SK-N-SH (cell line): Measurements from ENCODE around the gene GRIN1. TPM values are rescaled to one million over a fixed set of nuclear protein-coding genes. Genes with fewer than 3 reads are reported as not detected.

Experiments used
- CTCF ChIA-PET: fragments of 300-600, 350-600 bp; formaldehyde crosslinking; extraction: SDS; loops from one replicate; lab custom pipeline; 2021; lab: Yijun Ruan, JAX
- POLR2A ChIA-PET: fragments of 350-600 bp; sonication (Branson Sonifier 250); formaldehyde crosslinking; extraction: SDS; loops from one replicate; lab custom pipeline; 2020; ENCODE audit warnings: antibody characterized with exemption, inconsistent platforms; lab: Yijun Ruan, JAX
- DNase-seq: peaks from one replicate; pipeline ENCODE4 v3.0.0; 2012
- H2AFZ ChIP-seq: fragments of 200-600 bp; sonication (generic); 2 replicates; pipeline ENCODE4 v1.8.1; 2016; ENCODE audit warnings: antibody characterized with exemption, mild to moderate bottlenecking, low read depth
- H3F3A ChIP-seq: fragments of 200-600 bp; sonication (generic); replicated peaks from 2 replicates; pipeline ENCODE3; 2016; ENCODE audit warnings: antibody characterized with exemption, mild to moderate bottlenecking; ENCODE audit not compliant: insufficient read depth
- H3K27ac ChIP-seq, 2 experiments: fragments of 200-500 bp in 1 of 2; fragments of 200-600 bp in 1 of 2; sonication (Bioruptor generic) in 1 of 2; sonication (generic), shearing (Covaris generic) in 1 of 2; 2 replicates each; pipeline versions ENCODE4 v1.5.1 to v1.6.1; 2014 to 2016; ENCODE audit warnings: low read depth in 2 of 2, inconsistent platforms in 1 of 2, low read length in 1 of 2, mild to moderate bottlenecking in 1 of 2, mixed read lengths in 1 of 2
- H3K27me3 ChIP-seq: fragments of 200-600 bp; sonication (generic), shearing (Covaris generic); 2 replicates; pipeline ENCODE4 v1.6.1; 2016; ENCODE audit warnings: mixed run types; ENCODE audit not compliant: insufficient read depth
- H3K36me3 ChIP-seq, 2 experiments: fragments of 200-500 bp in 1 of 2; fragments of 200-600 bp in 1 of 2; sonication (Bioruptor generic) in 1 of 2; sonication (generic) in 1 of 2; replicated peaks in 1 of 2; 2 replicates each; pipeline versions ENCODE3 to v1.5.1; 2014 to 2016; ENCODE audit warnings: low read length in 1 of 2, mild to moderate bottlenecking in 1 of 2; ENCODE audit not compliant: insufficient read depth in 2 of 2, control insufficient read depth in 1 of 2
- H3K4me1 ChIP-seq, 2 experiments: fragments of 200-500 bp in 1 of 2; fragments of 200-600 bp in 1 of 2; sonication (Bioruptor generic) in 1 of 2; sonication (generic), shearing (Covaris generic) in 1 of 2; 2 replicates each; pipeline versions ENCODE4 v1.5.1 to v1.6.1; 2014 to 2016; ENCODE audit warnings: low read depth in 1 of 2, low read length in 1 of 2, mixed run types in 1 of 2; ENCODE audit not compliant: insufficient read depth in 2 of 2, control insufficient read depth in 1 of 2
- H3K4me2 ChIP-seq: fragments of 200-600 bp; sonication (generic), shearing (Covaris generic); 2 replicates; pipeline ENCODE4 v1.6.1; 2017; ENCODE audit warnings: mixed run types
- H3K4me3 ChIP-seq, 2 experiments: fragments of 200-500 bp in 1 of 2; fragments of 200-600 bp in 1 of 2; sonication (Bioruptor generic) in 1 of 2; sonication (generic), shearing (Covaris generic) in 1 of 2; 2 replicates each; pipeline versions ENCODE4 v1.5.1 to v1.8.1; 2014 to 2016; ENCODE audit warnings: low read depth in 2 of 2, inconsistent platforms in 1 of 2, low read length in 1 of 2, mild to moderate bottlenecking in 1 of 2, mixed read lengths in 1 of 2, moderate library complexity in 1 of 2
- H3K79me2 ChIP-seq: fragments of 200-600 bp; sonication (generic); 2 replicates; pipeline ENCODE4 v1.8.1; 2017; ENCODE audit warnings: mild to moderate bottlenecking; ENCODE audit not compliant: insufficient read depth
- H3K9ac ChIP-seq: fragments of 200-600 bp; sonication (generic); 2 replicates; pipeline ENCODE4 v1.6.1; 2017; ENCODE audit warnings: mixed run types
- H3K9me2 ChIP-seq: fragments of 200-600 bp; sonication (generic); 2 replicates; pipeline ENCODE4 v1.6.1; 2017; ENCODE audit warnings: mixed run types
- H3K9me3 ChIP-seq: fragments of 200-600 bp; sonication (generic); 2 replicates; pipeline ENCODE4 v1.6.1; 2017; ENCODE audit warnings: mixed run types, mild to moderate bottlenecking, moderate library complexity
- H4K20me1 ChIP-seq: fragments of 200-600 bp; sonication (generic); 2 replicates; pipeline ENCODE4 v1.6.1; 2017; ENCODE audit warnings: mild to moderate bottlenecking, mixed run types; ENCODE audit not compliant: insufficient read depth
- CHD2 ChIP-seq: fragments of 150-350 bp; IDR thresholded peaks from 2 replicates; pipeline ENCODE4 v1.6.1; 2018; ENCODE audit warnings: low read length; ENCODE audit not compliant: partially characterized antibody
- FOXJ3 ChIP-seq: sonication (generic); formaldehyde crosslinking; IDR thresholded peaks from 2 replicates; pipeline ENCODE4 v1.5.1; 2020; ENCODE audit warnings: mild to moderate bottlenecking, missing genetic modification reagents
- GABPA ChIP-seq: IDR thresholded peaks from 2 replicates; pipeline ENCODE4 v1.4.0; 2012; ENCODE audit warnings: low read depth, mild to moderate bottlenecking
- GATA2 ChIP-seq: sonication (generic); formaldehyde crosslinking; IDR thresholded peaks from 2 replicates; pipeline ENCODE4 v1.5.0; 2020; ENCODE audit warnings: mild to moderate bottlenecking, missing genetic modification reagents
- NRF1 ChIP-seq: IDR thresholded peaks from 2 replicates; pipeline ENCODE4 v1.6.1; 2012; ENCODE audit warnings: low read depth, mild to moderate bottlenecking, low read length
- PBX3 ChIP-seq: IDR thresholded peaks from 2 replicates; pipeline ENCODE4; 2012
- POLR2AphosphoS5 ChIP-seq: IDR thresholded peaks from 2 replicates; pipeline ENCODE4 v1.6.1; 2012; ENCODE audit warnings: low read depth, low read length
- RAD21 ChIP-seq: IDR thresholded peaks from 2 replicates; pipeline ENCODE4 v1.6.1; 2012; ENCODE audit warnings: mild to moderate bottlenecking, low read length
- RCOR1 ChIP-seq: fragments of 150-350 bp; IDR thresholded peaks from 2 replicates; pipeline ENCODE4 v1.6.1; 2017; ENCODE audit warnings: antibody characterized with exemption, low read length
- REST ChIP-seq: IDR thresholded peaks from 2 replicates; pipeline ENCODE4 v1.6.1; 2012; ENCODE audit warnings: mild to moderate bottlenecking, low read depth, low read length, moderate library complexity
- RXRA ChIP-seq: IDR thresholded peaks from 2 replicates; pipeline ENCODE4 v1.4.0; 2012; ENCODE audit warnings: low read depth, mild to moderate bottlenecking, borderline replicate concordance
- SMC3 ChIP-seq: IDR thresholded peaks from 2 replicates; pipeline ENCODE4 v1.6.1; 2012; ENCODE audit warnings: low read depth, low read length, improper control_type of control experiment
- TAF1 ChIP-seq: IDR thresholded peaks from 2 replicates; pipeline ENCODE4 v1.6.1; 2012; ENCODE audit warnings: low read depth, mild to moderate bottlenecking, low read length, moderate library complexity, borderline replicate concordance
- TCF12 ChIP-seq: IDR thresholded peaks from 2 replicates; pipeline ENCODE4 v1.4.0; 2012
- TEAD4 ChIP-seq: IDR thresholded peaks from 2 replicates; pipeline ENCODE4 v1.4.0; 2012; ENCODE audit warnings: mild to moderate bottlenecking, borderline replicate concordance; ENCODE audit not compliant: insufficient read depth
- USF1 ChIP-seq: IDR thresholded peaks from 2 replicates; pipeline ENCODE4 v1.4.0; 2012; ENCODE audit warnings: low read depth, borderline replicate concordance
- YY1 ChIP-seq: IDR thresholded peaks from 2 replicates; pipeline ENCODE4 v1.4.0; 2012; ENCODE audit warnings: low read depth, mild to moderate bottlenecking
- WGBS: methylation state at CpG from one replicate; pipeline ENCODE4 v1.1.6; 2017; ENCODE audit warnings: low lambda C conversion rate; 5-methylcytosine and 5-hydroxymethylcytosine counted together
- polyA plus RNA-seq, 3 experiments: library from polyadenylated mRNA; depleted of rRNA; stranded (reverse); fragments of >200 nt; gene quantifications; 2 replicates each; pipeline ENCODE4 v1.2.3, GENCODE V29; 2012

The GRIN1 gene
- polyA plus RNA-seq, 1 of the 3 experiments (the other 2 are of a cell fraction), result not detected

GRCh38 chr9:137183980-137184595 lies 45.1 kb downstream of the GRIN1 start:
- no peak for DNase-seq
- ChIA-PET POLR2A (no interaction called here), CTCF (no interaction called here)
- H3K4me1 ChIP-seq, result peaks cover 6 to 24% of the 10 kb centered on the region in 2 experiments; a peak in 1 of 4 replicates
- H3K79me2 ChIP-seq, result peaks cover 24% of the 10 kb centered on the region
- peaks cover 5% of the 10 kb centered on the region for H3F3A ChIP-seq
- 91% methylated on average over 24 of the region's 27 CpGs for WGBS
- no peak overlapping the region for H3K9ac ChIP-seq
- no peak overlapping the region for H3K4me2 ChIP-seq
- peaks cover 0 to 62% of the 10 kb centered on the region in 2 experiments for H3K36me3 ChIP-seq
- TF ChIP-seq YY1 (no peak), REST (no peak), RXRA (no peak), FOXJ3 (CRISPR knock-in tag) (no peak), PBX3 (no peak)
- no peaks in the 10 kb centered on the region for H3K9me2 ChIP-seq
- H3K4me3 ChIP-seq, result no peak overlapping the region
- no peaks in the 10 kb centered on the region for H3K9me3 ChIP-seq
- peak overlapping the region in 1 of 2 experiments; percentile 7; a peak in 1 of 4 replicates for H3K27ac ChIP-seq
- no peak overlapping the region for H2AFZ ChIP-seq
- peaks cover 2% of the 10 kb centered on the region; the same call in 1 of the 2 replicates for H4K20me1 ChIP-seq
- H3K27me3 ChIP-seq, result no peaks in the 10 kb centered on the region

- no peaks in the 10 kb centered on the region for H3K9me2 ChIP-seq
- no peak overlapping the region for H2AFZ ChIP-seq
- H3F3A ChIP-seq, result peaks cover 15% of the 10 kb centered on the region
- no peak overlapping the region; a peak in 1 of 4 replicates for H3K27ac ChIP-seq
- H3K36me3 ChIP-seq, result peaks cover 2 to 56% of the 10 kb centered on the region in 2 experiments
- WGBS, result 95% methylated on average over 32 of the region's 48 CpGs
- H3K4me3 ChIP-seq, result no peak overlapping the region
- H3K9ac ChIP-seq, result no peak overlapping the region
- ChIA-PET CTCF (interaction anchor here (1.4 kb wide), 1 partner anchor 52 kb away, joined by 4 read pairs; no protein-coding TSS in a partner anchor), POLR2A (no interaction called here)
- no peaks in the 10 kb centered on the region for H3K9me3 ChIP-seq
- no peak overlapping the region for H3K4me2 ChIP-seq
- peaks cover 34% of the 10 kb centered on the region for H3K79me2 ChIP-seq
- H4K20me1 ChIP-seq, result peaks cover 11% of the 10 kb centered on the region
- no peak for DNase-seq
- H3K4me1 ChIP-seq, result peaks cover 12 to 34% of the 10 kb centered on the region in 2 experiments; a peak in 3 of 4 replicates
- no peaks in the 10 kb centered on the region for H3K27me3 ChIP-seq
- TF ChIP-seq GATA2, result no peak
- TF ChIP-seq GABPA, result no peak
- no peak for TF ChIP-seq TEAD4
- no peak for TF ChIP-seq SMC3
- TF ChIP-seq TCF12, result no peak
- TF ChIP-seq CHD2, result no peak
- TF ChIP-seq USF1, result no peak
- no peak for TF ChIP-seq TAF1
- TF ChIP-seq POLR2AphosphoS5, result no peak
- no peak for TF ChIP-seq NRF1
- TF ChIP-seq FOXJ3 (CRISPR knock-in tag), result no peak
- TF ChIP-seq RCOR1, result no peak
- no peak for TF ChIP-seq REST
- TF ChIP-seq RAD21, result no peak
Measured at GRCh38 chr9:137184881-137185660, 46.1 kb downstream of the GRIN1 start.
